ENCODE measurements around the gene PROZ.

Gene PROZ

DNA sequence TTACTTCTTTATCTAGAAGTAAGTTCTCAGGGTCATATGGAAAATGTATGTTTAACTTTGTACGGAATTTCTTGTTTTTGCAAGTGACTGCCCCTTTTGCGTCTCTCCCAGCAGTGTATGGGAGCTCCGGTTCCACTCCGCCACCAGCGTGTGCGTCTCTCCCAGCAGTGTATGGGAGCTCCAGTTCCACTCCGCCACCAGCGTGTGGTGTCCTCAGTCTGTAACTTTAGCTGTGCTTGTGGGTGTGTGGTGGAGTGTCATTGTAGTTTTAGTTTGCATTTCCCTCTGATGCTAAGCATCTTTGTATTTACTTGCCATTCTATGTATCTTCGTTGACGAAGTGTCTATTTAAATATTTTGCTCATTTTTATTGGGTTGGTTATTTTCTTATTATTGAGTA is 53.3 kb downstream of the PROZ start (continued):
- no peak for TF ChIP-seq ZXDB (tag by site-specific recombination; IDR thresholded peaks at IDR 0.05)
- TF ChIP-seq, protein P1, sequence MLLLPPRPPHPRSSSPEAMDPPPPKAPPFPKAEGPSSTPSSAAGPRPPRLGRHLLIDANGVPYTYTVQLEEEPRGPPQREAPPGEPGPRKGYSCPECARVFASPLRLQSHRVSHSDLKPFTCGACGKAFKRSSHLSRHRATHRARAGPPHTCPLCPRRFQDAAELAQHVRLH (tag by site-specific recombination; IDR thresholded peaks at IDR 0.05) = no peak
- no peak for TF ChIP-seq ZNF138 (tag by site-specific recombination; IDR thresholded peaks at IDR 0.05; ENCODE audit: borderline replicate concordance)

GRCh38 chr13:113216254-113217048 is 58.0 kb downstream of the PROZ start:
- peaks cover 0 to 37% of the 10 kb centered on the region in 2 experiments; a peak in 2 of 3 replicates for H3K36me3 ChIP-seq (ENCODE audit: control insufficient read depth in 2 of 2, insufficient read depth in 1 of 2, low read length in 2 of 2)
- H3K4me1 ChIP-seq (ENCODE audit: control insufficient read depth, insufficient read depth, low read length) = peaks cover 6% of the 10 kb centered on the region; the same call in 1 of the 2 replicates
- H3K4me3 ChIP-seq (ENCODE audit: low read depth, low read length) = no peak overlapping the region
- POLR2A ChIA-PET = interaction anchor here (1.2 kb wide), 1 partner anchor 8 kb away, joined by 3 read pairs; the partner anchor contains the start of gene PCID2
- H3K27ac ChIP-seq (ENCODE audit: extremely low read depth, low read depth, low read length) = peak overlapping the region; percentile 20; the same call in 1 of the 2 replicates
- CTCF ChIA-PET = no interaction called here
- TF ChIP-seq ZNF501 (tag by site-specific recombination; IDR thresholded peaks at IDR 0.05) = 0 out of 2 replicates have a peak, but pooled peaks have one; percentile 31
- no peak for TF ChIP-seq ZNF174 (tag by site-specific recombination; IDR thresholded peaks at IDR 0.05)
- TF ChIP-seq ZNF366 (tag by site-specific recombination; conservative IDR thresholded peaks at IDR 0.05) = peak; percentile 67; the same call in 1 of the 2 replicates
- TF ChIP-seq KLF10 (tag by site-specific recombination; IDR thresholded peaks at IDR 0.05) = peak; percentile 48; the same call in 1 of the 2 replicates
- TF ChIP-seq SCRT2 (tag by site-specific recombination; IDR thresholded peaks at IDR 0.05) = peak; percentile 87
- TF ChIP-seq, protein P2, sequence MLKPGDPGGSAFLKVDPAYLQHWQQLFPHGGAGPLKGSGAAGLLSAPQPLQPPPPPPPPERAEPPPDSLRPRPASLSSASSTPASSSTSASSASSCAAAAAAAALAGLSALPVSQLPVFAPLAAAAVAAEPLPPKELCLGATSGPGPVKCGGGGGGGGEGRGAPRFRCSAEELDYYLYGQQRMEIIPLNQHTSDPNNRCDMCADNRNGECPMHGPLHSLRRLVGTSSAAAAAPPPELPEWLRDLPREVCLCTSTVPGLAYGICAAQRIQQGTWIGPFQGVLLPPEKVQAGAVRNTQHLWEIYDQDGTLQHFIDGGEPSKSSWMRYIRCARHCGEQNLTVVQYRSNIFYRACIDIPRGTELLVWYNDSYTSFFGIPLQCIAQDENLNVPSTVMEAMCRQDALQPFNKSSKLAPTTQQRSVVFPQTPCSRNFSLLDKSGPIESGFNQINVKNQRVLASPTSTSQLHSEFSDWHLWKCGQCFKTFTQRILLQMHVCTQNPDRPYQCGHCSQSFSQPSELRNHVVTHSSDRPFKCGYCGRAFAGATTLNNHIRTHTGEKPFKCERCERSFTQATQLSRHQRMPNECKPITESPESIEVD (tag by site-specific recombination; IDR thresholded peaks at IDR 0.05) = peak; percentile 90
- TF ChIP-seq ZBTB17 (tag by site-specific recombination; IDR thresholded peaks at IDR 0.05) = peak; percentile 60; the same call in 1 of the 2 replicates
- peak; percentile 46; the same call in 1 of the 2 replicates for TF ChIP-seq ZNF629 (tag by site-specific recombination; IDR thresholded peaks at IDR 0.05)
- no peak for TF ChIP-seq ZNF239 (tag by site-specific recombination; IDR thresholded peaks at IDR 0.05)
- 0 out of 2 replicates have a peak, but pooled peaks have one; percentile 15 for TF ChIP-seq ZSCAN30 (tag by site-specific recombination; IDR thresholded peaks at IDR 0.05)
- TF ChIP-seq ZBTB8A (tag by site-specific recombination; IDR thresholded peaks at IDR 0.05) = peak; percentile 76
- 0 out of 2 replicates have a peak, but pooled peaks have one; percentile 47 for TF ChIP-seq ZNF660 (tag by site-specific recombination; IDR thresholded peaks at IDR 0.05)
- no peak for TF ChIP-seq ZNF777 (tag by site-specific recombination; IDR thresholded peaks at IDR 0.05; ENCODE audit: borderline replicate concordance)
- no peak for TF ChIP-seq ZNF488 (tag by site-specific recombination; IDR thresholded peaks at IDR 0.05)
- no peak for TF ChIP-seq ZNF639 (tag by site-specific recombination; IDR thresholded peaks at IDR 0.05)
- peak; percentile 63; the same call in 1 of the 2 replicates for TF ChIP-seq ZNF394 (tag by site-specific recombination; IDR thresholded peaks at IDR 0.05; ENCODE audit: borderline replicate concordance)
- TF ChIP-seq ZNF792 (tag by site-specific recombination; IDR thresholded peaks at IDR 0.05) = no peak
- TF ChIP-seq ZNF600 (tag by site-specific recombination; IDR thresholded peaks at IDR 0.05) = peak; percentile 69; the same call in 1 of the 2 replicates
- TF ChIP-seq TRIM28 (IDR thresholded peaks at IDR 0.05; ENCODE audit: borderline replicate concordance, low read length) = peak; percentile 19; the same call in 1 of the 2 replicates
- TF ChIP-seq IKZF3 (tag by site-specific recombination; IDR thresholded peaks at IDR 0.05) = 0 out of 2 replicates have a peak, but pooled peaks have one; percentile 24
- TF ChIP-seq ZNF184 (tag by site-specific recombination; IDR thresholded peaks at IDR 0.05) = 0 out of 2 replicates have a peak, but pooled peaks have one; percentile 42
- no peaks in the 10 kb centered on the region for H3K9me3 ChIP-seq (ENCODE audit: control insufficient read depth, insufficient read depth, low read depth, low read length)
